ENCODE data around the gene ADARB2. TPM values are rescaled to one million over a fixed set of nuclear protein-coding genes. Genes with fewer than 3 reads are reported as not detected.
A peak's percentile ranks its signal among the peaks of the same experiment; 100 is the strongest.

The ADARB2 gene
- total RNA-seq, 2 donors from 2014 or later = 1.1 to 1.8 TPM

- Mint-ChIP-seq H3K9me3 (no peaks in the 10 kb centered on the region), H3K4me1 (peaks cover 7% of the 10 kb centered on the region), H3K27me3 (ENCODE audit: insufficient read depth) (no peaks in the 10 kb centered on the region), H3K36me3 (ENCODE audit: low read depth) (no peaks in the 10 kb centered on the region), H3K4me3 (no peak overlapping the region), H3K27ac (no peak overlapping the region)
- Histone ChIP-seq H3K9ac (ENCODE audit: extremely low read depth, low read length, poor library complexity, severe bottlenecking) (no peak overlapping the region), H3K4me1 (ENCODE audit: control insufficient read depth, insufficient read depth, low read length) (no peaks in the 10 kb centered on the region), H3K27me3 (ENCODE audit: control insufficient read depth, insufficient read depth, low read length, poor library complexity, severe bottlenecking) (no peaks in the 10 kb centered on the region), H3K9me3 (ENCODE audit: control insufficient read depth, low read length) (no peaks in the 10 kb centered on the region), H3K36me3 (ENCODE audit: control insufficient read depth, insufficient read depth, low read length) (no peaks in the 10 kb centered on the region), H3K27ac (ENCODE audit: low read depth, low read length) (no peak overlapping the region), H3K4me3 (ENCODE audit: low read length) (no peak overlapping the region)
- WGBS, 2 experiments (ENCODE audit: insufficient coverage in 1 of 2, insufficient read length in 1 of 2) = 86 to 87% methylated on average over 1 to 4 of the region's 4 CpGs
- no peak for DNase-seq
- TF ChIP-seq, protein P1, sequence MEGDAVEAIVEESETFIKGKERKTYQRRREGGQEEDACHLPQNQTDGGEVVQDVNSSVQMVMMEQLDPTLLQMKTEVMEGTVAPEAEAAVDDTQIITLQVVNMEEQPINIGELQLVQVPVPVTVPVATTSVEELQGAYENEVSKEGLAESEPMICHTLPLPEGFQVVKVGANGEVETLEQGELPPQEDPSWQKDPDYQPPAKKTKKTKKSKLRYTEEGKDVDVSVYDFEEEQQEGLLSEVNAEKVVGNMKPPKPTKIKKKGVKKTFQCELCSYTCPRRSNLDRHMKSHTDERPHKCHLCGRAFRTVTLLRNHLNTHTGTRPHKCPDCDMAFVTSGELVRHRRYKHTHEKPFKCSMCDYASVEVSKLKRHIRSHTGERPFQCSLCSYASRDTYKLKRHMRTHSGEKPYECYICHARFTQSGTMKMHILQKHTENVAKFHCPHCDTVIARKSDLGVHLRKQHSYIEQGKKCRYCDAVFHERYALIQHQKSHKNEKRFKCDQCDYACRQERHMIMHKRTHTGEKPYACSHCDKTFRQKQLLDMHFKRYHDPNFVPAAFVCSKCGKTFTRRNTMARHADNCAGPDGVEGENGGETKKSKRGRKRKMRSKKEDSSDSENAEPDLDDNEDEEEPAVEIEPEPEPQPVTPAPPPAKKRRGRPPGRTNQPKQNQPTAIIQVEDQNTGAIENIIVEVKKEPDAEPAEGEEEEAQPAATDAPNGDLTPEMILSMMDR (conservative IDR thresholded peaks at IDR 0.05) = peak; percentile 60
Measured at GRCh38 chr10:1372212-1372611, 365.1 kb downstream of the ADARB2 start.

DNA sequence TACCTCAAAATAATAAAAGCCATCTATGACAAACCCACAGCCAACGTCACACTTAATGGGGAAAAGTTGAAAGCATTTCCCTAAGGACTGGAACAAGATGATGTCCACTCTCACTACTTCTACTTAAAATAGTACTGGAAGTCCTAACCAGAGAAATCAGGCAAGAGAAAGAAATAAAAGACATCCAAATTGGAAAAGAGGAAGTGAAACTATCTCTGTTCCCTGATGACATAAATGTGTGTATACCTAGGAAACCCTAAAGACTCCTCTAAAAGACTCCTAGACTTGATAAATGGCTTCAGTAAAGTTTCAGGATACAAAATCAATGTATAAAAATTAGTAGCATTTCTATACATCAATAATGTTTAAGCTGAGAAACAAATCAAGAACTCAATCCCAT lies 367.0 kb downstream of the ADARB2 start:
- H3K27ac ChIP-seq (ENCODE audit: low read depth, low read length) = no peak overlapping the region
- H3K4me3 ChIP-seq (ENCODE audit: low read length) = no peak overlapping the region
- Mint-ChIP-seq H3K9me3 (no peaks in the 10 kb centered on the region), H3K27me3 (ENCODE audit: insufficient read depth) (no peaks in the 10 kb centered on the region), H3K4me1 (peaks cover 7% of the 10 kb centered on the region), H3K27ac (no peak overlapping the region), H3K4me3 (no peak overlapping the region), H3K36me3 (ENCODE audit: low read depth) (no peaks in the 10 kb centered on the region)
- no peaks in the 10 kb centered on the region for H3K27me3 ChIP-seq (ENCODE audit: control insufficient read depth, insufficient read depth, low read length, poor library complexity, severe bottlenecking)
- H3K9ac ChIP-seq (ENCODE audit: extremely low read depth, low read length, poor library complexity, severe bottlenecking) = no peak overlapping the region
- 79% methylated on average over 1 of the region's 1 CpG; no CpG with 5 or more reads in 1 of the 2 experiments for WGBS, 2 experiments (ENCODE audit: insufficient coverage in 1 of 2, insufficient read length in 1 of 2)
- H3K9me3 ChIP-seq (ENCODE audit: control insufficient read depth, low read length) = no peaks in the 10 kb centered on the region
- H3K4me1 ChIP-seq (ENCODE audit: control insufficient read depth, insufficient read depth, low read length) = no peaks in the 10 kb centered on the region
- no peaks in the 10 kb centered on the region for H3K36me3 ChIP-seq (ENCODE audit: control insufficient read depth, insufficient read depth, low read length)
- TF ChIP-seq, protein P1 (conservative IDR thresholded peaks at IDR 0.05) = no peak
- no peak for DNase-seq

DNA sequence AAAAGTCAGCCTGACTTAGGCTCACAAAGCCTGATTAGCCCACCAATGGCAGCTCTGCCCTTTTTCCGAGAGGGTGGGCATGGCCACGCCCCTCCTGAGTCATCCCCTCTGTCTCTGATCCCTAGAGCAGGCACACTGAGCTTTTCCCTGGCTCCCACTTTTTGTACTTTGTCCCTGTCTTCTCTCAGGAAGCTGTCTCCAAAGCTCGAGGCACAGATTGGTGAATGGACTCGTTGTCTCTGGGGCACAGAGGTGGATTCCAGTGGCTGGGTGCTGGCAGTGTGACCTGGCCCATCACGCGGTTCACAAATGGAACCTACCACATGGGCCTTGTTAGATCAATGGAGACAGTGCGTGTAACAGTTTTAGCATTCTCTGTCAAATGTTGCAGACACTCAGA lies 367.7 kb downstream of the ADARB2 start:
- H3K36me3 ChIP-seq (ENCODE audit: control insufficient read depth, insufficient read depth, low read length) = no peaks in the 10 kb centered on the region
- no peak overlapping the region for H3K27ac ChIP-seq (ENCODE audit: low read depth, low read length)
- no peaks in the 10 kb centered on the region for H3K4me1 ChIP-seq (ENCODE audit: control insufficient read depth, insufficient read depth, low read length)
- DNase-seq = no peak
- H3K27me3 ChIP-seq (ENCODE audit: control insufficient read depth, insufficient read depth, low read length, poor library complexity, severe bottlenecking) = no peaks in the 10 kb centered on the region
- H3K4me3 ChIP-seq (ENCODE audit: low read length) = no peak overlapping the region
- Mint-ChIP-seq H3K36me3 (ENCODE audit: low read depth) (no peaks in the 10 kb centered on the region), H3K9me3 (no peaks in the 10 kb centered on the region), H3K4me3 (no peak overlapping the region), H3K27ac (no peak overlapping the region), H3K4me1 (peaks cover 7% of the 10 kb centered on the region), H3K27me3 (ENCODE audit: insufficient read depth) (no peaks in the 10 kb centered on the region)
- 73 to 84% methylated on average over 6 to 7 of the region's 7 CpGs for WGBS, 2 experiments (ENCODE audit: insufficient coverage in 1 of 2, insufficient read length in 1 of 2)
- no peaks in the 10 kb centered on the region for H3K9me3 ChIP-seq (ENCODE audit: control insufficient read depth, low read length)
- no peak overlapping the region for H3K9ac ChIP-seq (ENCODE audit: extremely low read depth, low read length, poor library complexity, severe bottlenecking)
- TF ChIP-seq, protein P1 (conservative IDR thresholded peaks at IDR 0.05) = no peak
